CD14-positive monocyte (primary cell): ENCODE data around the gene NOD2. TPM values are rescaled to one million over a fixed set of nuclear protein-coding genes. Genes with fewer than 3 reads are reported as not detected.

Source experiments
- DNase-seq, 3 donors: peaks; one replicate each; pipeline ENCODE4 v3.0.0-alpha.2; 2011 to 2022
- H2AFZ ChIP-seq: 2 replicates; pipeline ENCODE4 v1.6.0; 2012; ENCODE audit warnings: mild to moderate bottlenecking, low read depth, low read length, inconsistent platforms; ENCODE audit not compliant: insufficient read depth, poor library complexity, severe bottlenecking
- H3K27ac ChIP-seq, 2 donors: 1 replicate in 1 of 2; 2 replicates in 1 of 2; pipeline ENCODE4 v1.5.1; 2012 to 2013; ENCODE audit warnings: low read length in 2 of 2, control low read depth in 1 of 2, inconsistent platforms in 1 of 2, low read depth in 1 of 2, mild to moderate bottlenecking in 1 of 2
- H3K27me3 ChIP-seq, 2 donors: one replicate each; pipeline versions ENCODE4 v1.6.0 to v1.6.1; 2011 to 2013; ENCODE audit warnings: low read length in 2 of 2; ENCODE audit not compliant: control insufficient read depth in 2 of 2, insufficient read depth in 2 of 2
- H3K36me3 ChIP-seq, 2 donors: replicated peaks in 1 of 2; 1 replicate in 1 of 2; 2 replicates in 1 of 2; pipeline versions ENCODE4 v1.5.1 to v1.6.1; 2012 to 2013; ENCODE audit warnings: low read length in 2 of 2, control low read depth in 1 of 2, inconsistent platforms in 1 of 2, mild to moderate bottlenecking in 1 of 2; ENCODE audit not compliant: insufficient read depth in 2 of 2, control insufficient read depth in 1 of 2
- H3K4me1 ChIP-seq, 2 donors: 1 replicate in 1 of 2; 2 replicates in 1 of 2; pipeline versions ENCODE4 v1.5.1 to v1.6.1; 2012 to 2013; ENCODE audit warnings: low read length in 2 of 2, control low read depth in 1 of 2, inconsistent platforms in 1 of 2, mild to moderate bottlenecking in 1 of 2, moderate library complexity in 1 of 2; ENCODE audit not compliant: insufficient read depth in 2 of 2, control insufficient read depth in 1 of 2
- H3K4me2 ChIP-seq: replicated peaks from 2 replicates; pipeline ENCODE3; 2012; ENCODE audit warnings: low read length, moderate library complexity, mild to moderate bottlenecking; ENCODE audit not compliant: poor library complexity, severe bottlenecking; ENCODE audit errors: extremely low read depth
- H3K4me3 ChIP-seq, 3 experiments: fragments of 200-600 bp in 1 of 3; sonication (generic) in 1 of 3; replicated peaks in 1 of 3; 1 replicate in 2 of 3; 2 replicates in 1 of 3; pipeline ENCODE4 v1.5.1; 2011 to 2013; ENCODE audit warnings: low read length in 3 of 3, mild to moderate bottlenecking in 3 of 3, control low read depth in 2 of 3, low read depth in 2 of 3, inconsistent platforms in 1 of 3, moderate library complexity in 1 of 3
- H3K79me2 ChIP-seq: 2 replicates; pipeline ENCODE4 v1.6.0; 2012; ENCODE audit warnings: mild to moderate bottlenecking, control low read depth, inconsistent platforms, low read length, moderate library complexity; ENCODE audit not compliant: insufficient read depth
- H3K9ac ChIP-seq: 2 replicates; pipeline ENCODE4 v1.6.0; 2017; ENCODE audit warnings: low read length, mild to moderate bottlenecking; ENCODE audit not compliant: insufficient read depth, poor library complexity, severe bottlenecking
- H3K9me3 ChIP-seq, 2 donors: replicated peaks in 1 of 2; 1 replicate in 1 of 2; 2 replicates in 1 of 2; pipeline versions ENCODE4 v1.5.1 to v1.6.1; 2012 to 2013; ENCODE audit warnings: low read length in 2 of 2, control low read depth in 1 of 2; ENCODE audit not compliant: control insufficient read depth in 1 of 2, insufficient read depth in 1 of 2
- H4K20me1 ChIP-seq: 2 replicates; pipeline ENCODE4 v1.6.0; 2012; ENCODE audit warnings: mild to moderate bottlenecking, low read length, control low read depth, moderate library complexity; ENCODE audit not compliant: insufficient read depth
- H3K27ac Mint-ChIP-seq, 7 donors: one replicate each; pipeline ENCODE4 v1.8.0; 2020; ENCODE audit warnings: mild to moderate bottlenecking in 7 of 7, mixed read lengths in 7 of 7, moderate library complexity in 6 of 7, inconsistent platforms in 2 of 7
- H3K27me3 Mint-ChIP-seq, 3 donors: one replicate each; pipeline ENCODE4 v1.8.0; 2021 to 2022; ENCODE audit warnings: low read depth in 3 of 3, mild to moderate bottlenecking in 3 of 3, mixed read lengths in 3 of 3, moderate library complexity in 3 of 3, inconsistent platforms in 1 of 3
- H3K36me3 Mint-ChIP-seq, 2 donors: one replicate each; pipeline ENCODE4 v1.8.0; 2020; ENCODE audit warnings: mixed read lengths in 2 of 2, inconsistent platforms in 1 of 2, mild to moderate bottlenecking in 1 of 2
- H3K4me1 Mint-ChIP-seq: one replicate; pipeline ENCODE4 v1.8.0; 2020; ENCODE audit warnings: mild to moderate bottlenecking, mixed read lengths
- H3K4me3 Mint-ChIP-seq, 2 donors: one replicate each; pipeline ENCODE4 v1.8.0; 2020; ENCODE audit warnings: mild to moderate bottlenecking in 2 of 2, mixed read lengths in 2 of 2, moderate library complexity in 1 of 2
- H3K9me3 Mint-ChIP-seq, 7 donors: one replicate each; pipeline ENCODE4 v1.8.0; 2020 to 2022; ENCODE audit warnings: mixed read lengths in 7 of 7, mild to moderate bottlenecking in 6 of 7, moderate library complexity in 6 of 7, inconsistent platforms in 2 of 7
- CTCF ChIP-seq: fragments of 200-600 bp; IDR thresholded peaks from one replicate; pipeline ENCODE4 v1.8.0; 2022; ENCODE audit warnings: antibody characterized with exemption, mild to moderate bottlenecking
- WGBS: methylation state at CpG from one replicate; pipeline ENCODE4 v1.1.5; 2013; ENCODE audit warnings: missing lambda C conversion rate; ENCODE audit not compliant: insufficient coverage; 5-methylcytosine and 5-hydroxymethylcytosine counted together
- intact Hi-C, 2 donors: fragments of 100-400 bp; cut with micrococcal nuclease; formaldehyde crosslinking; loops; one replicate each; pipeline versions ENCODE4 v1.15.0 to v1.15.1; 2023
- polyA plus RNA-seq, 3 donors: library from polyadenylated mRNA; depleted of rRNA in 1 of 3; unstranded in 2 of 3; stranded (reverse) in 1 of 3; fragments of 300-500 nt in 2 of 3; fragments of >200 nt in 1 of 3; fragmentation: Illumina TruSeq in 2 of 3; gene quantifications; 1 replicate in 2 of 3; 2 replicates in 1 of 3; pipeline ENCODE4 v1.2.3, GENCODE V29; 2012 to 2021

Gene NOD2
- polyA plus RNA-seq, 3 donors: 18.5 to 83.3 (median 29.7) TPM

- intact Hi-C loops: loop anchor here in 1 of 2 donors (5.0 kb wide), 1 partner anchor 39 kb away; no protein-coding TSS in a partner anchor
- peaks cover 18% of the 10 kb centered on the region for H3K4me1 Mint-ChIP-seq
- Histone ChIP-seq H3K27me3 (no peaks in the 10 kb centered on the region), H3K36me3 (peaks cover 82 to 100% of the 10 kb centered on the region in 2 donors), H4K20me1 (peaks cover 64% of the 10 kb centered on the region), H3K9me3 (peaks cover 30 to 35% of the 10 kb centered on the region in 2 donors), H3K79me2 (peaks cover 74% of the 10 kb centered on the region), H3K9ac (no peak overlapping the region), H3K27ac (no peak overlapping the region), H3K4me2 (no peak overlapping the region), H3K4me1 (peaks cover 11 to 27% of the 10 kb centered on the region in 2 donors), H3K4me3 (no peak overlapping the region), H2AFZ (no peak overlapping the region)
- WGBS: 98% methylated on average over 61 of the region's 70 CpGs
- peak overlapping the region in 1 of 7 donors; percentile 68 for H3K27ac Mint-ChIP-seq
- no peak for TF ChIP-seq CTCF
- no peak overlapping the region for H3K4me3 Mint-ChIP-seq
- peaks cover 89 to 97% of the 10 kb centered on the region in 2 donors for H3K36me3 Mint-ChIP-seq
- DNase-seq: no peak
- peaks cover 20 to 30% (median 27%) of the 10 kb centered on the region in 7 donors for H3K9me3 Mint-ChIP-seq
- H3K27me3 Mint-ChIP-seq: peaks cover 0 to 1% (median 0%) of the 10 kb centered on the region in 3 donors
These were observed 19.7 kb upstream of the NOD2 start for GRCh38 chr16:50673496-50674275.

GRCh38 chr16:50674831-50675230 lies 18.6 kb upstream of the NOD2 start:
- intact Hi-C loops: loop anchor here (5.0 kb wide), 1 partner anchor 37 kb away; no protein-coding TSS in a partner anchor
- peaks cover 89 to 97% of the 10 kb centered on the region in 2 donors for H3K36me3 Mint-ChIP-seq
- no peak for TF ChIP-seq CTCF
- H3K9me3 ChIP-seq: peaks cover 30 to 35% of the 10 kb centered on the region in 2 donors
- peaks cover 20 to 30% (median 27%) of the 10 kb centered on the region in 7 donors for H3K9me3 Mint-ChIP-seq
- H3K4me3 Mint-ChIP-seq: no peak overlapping the region
- H3K4me2 ChIP-seq: no peak overlapping the region
- DNase-seq: no peak
- H3K4me1 Mint-ChIP-seq: peaks cover 30% of the 10 kb centered on the region
- H3K27me3 ChIP-seq: no peaks in the 10 kb centered on the region
- no peak overlapping the region for H3K4me3 ChIP-seq
- H4K20me1 ChIP-seq: peaks cover 63% of the 10 kb centered on the region
- H3K27ac Mint-ChIP-seq: peak overlapping the region in 2 of 7 donors; percentile 46 to 55
- WGBS: no CpG with 5 or more reads among the region's 4 CpGs
- peaks cover 85% of the 10 kb centered on the region for H3K79me2 ChIP-seq
- no peak overlapping the region for H3K27ac ChIP-seq
- H3K4me1 ChIP-seq: peaks cover 22 to 36% of the 10 kb centered on the region in 2 donors
- H3K36me3 ChIP-seq: peaks cover 77 to 94% of the 10 kb centered on the region in 2 donors
- H3K9ac ChIP-seq: no peak overlapping the region
- no peak overlapping the region for H2AFZ ChIP-seq
- H3K27me3 Mint-ChIP-seq: no peaks in the 10 kb centered on the region
